ENCODE data around the gene OR2AT4. TPM values are rescaled to one million over a fixed set of nuclear protein-coding genes. Genes with fewer than 3 reads are reported as not detected.
A peak's percentile ranks its signal among the peaks of the same experiment; 100 is the strongest.
"Not testable (repeated sequence)": the region's sequence is repeated elsewhere in the genome, so short reads cannot be mapped to it uniquely, and the experiment has no call there.

The OR2AT4 gene
- total RNA-seq, 6 donors from 2014 or later, result not detected

DNA sequence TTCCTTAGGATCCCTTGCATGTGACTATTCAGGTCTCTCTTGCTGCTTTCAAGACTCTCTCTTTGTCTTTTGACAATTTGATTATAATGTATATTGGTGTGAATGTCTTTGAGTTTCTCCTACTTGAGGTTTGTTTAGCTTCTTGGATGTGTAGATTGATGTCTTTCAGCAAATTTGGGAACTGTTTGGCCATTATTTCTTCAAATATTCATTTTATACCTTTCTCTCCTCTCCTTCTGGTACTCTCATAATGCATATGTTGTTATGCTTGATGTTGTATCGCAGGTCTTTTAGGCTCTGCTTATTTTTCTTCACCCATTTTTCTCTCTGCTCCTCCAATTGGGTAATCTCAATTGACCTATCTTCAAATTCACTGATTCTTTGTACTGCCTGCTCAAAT is 44.2 kb downstream of the OR2AT4 start:
- Histone ChIP-seq H3K27ac (no peak overlapping the region), H3K4me1 (no peaks in the 10 kb centered on the region), H3K36me3 (no peaks in the 10 kb centered on the region), H3K4me3 (no peak overlapping the region), H3K9me3 (peaks cover 0 to 6% (median 2%) of the 10 kb centered on the region in 4 donors), H3K27me3 (no peaks in the 10 kb centered on the region)
- no peak for ATAC-seq (ENCODE audit: low FRiP score in 2 of 2)
- DNase-seq, result no peak
- WGBS, 2 donors, result 49 to 95% methylated on average over 1 of the region's 1 CpG
- TF ChIP-seq, protein P1, sequence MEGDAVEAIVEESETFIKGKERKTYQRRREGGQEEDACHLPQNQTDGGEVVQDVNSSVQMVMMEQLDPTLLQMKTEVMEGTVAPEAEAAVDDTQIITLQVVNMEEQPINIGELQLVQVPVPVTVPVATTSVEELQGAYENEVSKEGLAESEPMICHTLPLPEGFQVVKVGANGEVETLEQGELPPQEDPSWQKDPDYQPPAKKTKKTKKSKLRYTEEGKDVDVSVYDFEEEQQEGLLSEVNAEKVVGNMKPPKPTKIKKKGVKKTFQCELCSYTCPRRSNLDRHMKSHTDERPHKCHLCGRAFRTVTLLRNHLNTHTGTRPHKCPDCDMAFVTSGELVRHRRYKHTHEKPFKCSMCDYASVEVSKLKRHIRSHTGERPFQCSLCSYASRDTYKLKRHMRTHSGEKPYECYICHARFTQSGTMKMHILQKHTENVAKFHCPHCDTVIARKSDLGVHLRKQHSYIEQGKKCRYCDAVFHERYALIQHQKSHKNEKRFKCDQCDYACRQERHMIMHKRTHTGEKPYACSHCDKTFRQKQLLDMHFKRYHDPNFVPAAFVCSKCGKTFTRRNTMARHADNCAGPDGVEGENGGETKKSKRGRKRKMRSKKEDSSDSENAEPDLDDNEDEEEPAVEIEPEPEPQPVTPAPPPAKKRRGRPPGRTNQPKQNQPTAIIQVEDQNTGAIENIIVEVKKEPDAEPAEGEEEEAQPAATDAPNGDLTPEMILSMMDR (IDR thresholded peaks at IDR 0.05), result no peak
- TF ChIP-seq POLR2A (IDR thresholded peaks at IDR 0.05) (no peak), POLR2AphosphoS5 (IDR thresholded peaks at IDR 0.05) (no peak), EP300 (IDR thresholded peaks at IDR 0.05) (no peak)

DNA sequence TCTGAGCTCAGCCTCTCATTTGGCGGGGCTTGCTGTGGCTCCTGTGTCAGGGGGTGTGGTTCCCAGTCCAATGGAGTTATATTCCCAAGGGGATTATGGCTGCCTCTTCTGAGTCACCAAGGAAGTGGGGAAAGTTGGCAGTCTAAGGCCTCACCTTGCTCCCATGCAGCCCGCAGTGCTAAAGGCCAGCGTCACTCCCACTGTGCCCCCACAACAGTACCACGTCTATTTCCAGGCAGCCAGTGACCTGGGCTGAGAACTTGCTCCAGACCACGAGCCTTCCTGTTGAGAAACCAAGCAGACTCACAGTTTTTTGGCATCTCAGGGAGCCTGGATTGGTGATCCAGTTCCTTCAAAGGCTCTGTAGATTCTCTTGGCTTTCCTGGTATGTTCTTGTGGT is 45.6 kb downstream of the OR2AT4 start:
- Histone ChIP-seq H3K4me3 (no peak overlapping the region), H3K27ac (no peak overlapping the region), H3K4me1 (no peaks in the 10 kb centered on the region), H3K27me3 (no peaks in the 10 kb centered on the region), H3K9me3 (peaks cover 0 to 6% (median 2%) of the 10 kb centered on the region in 4 donors), H3K36me3 (no peaks in the 10 kb centered on the region)
- ATAC-seq (ENCODE audit: low FRiP score in 2 of 2), result no peak
- TF ChIP-seq, protein P1 (IDR thresholded peaks at IDR 0.05), result no peak
- TF ChIP-seq POLR2AphosphoS5 (IDR thresholded peaks at IDR 0.05) (no peak), POLR2A (IDR thresholded peaks at IDR 0.05) (no peak), EP300 (IDR thresholded peaks at IDR 0.05) (no peak)
- DNase-seq, result no peak
- WGBS, 2 donors, result 68 to 77% methylated on average over 5 of the region's 5 CpGs

DNA sequence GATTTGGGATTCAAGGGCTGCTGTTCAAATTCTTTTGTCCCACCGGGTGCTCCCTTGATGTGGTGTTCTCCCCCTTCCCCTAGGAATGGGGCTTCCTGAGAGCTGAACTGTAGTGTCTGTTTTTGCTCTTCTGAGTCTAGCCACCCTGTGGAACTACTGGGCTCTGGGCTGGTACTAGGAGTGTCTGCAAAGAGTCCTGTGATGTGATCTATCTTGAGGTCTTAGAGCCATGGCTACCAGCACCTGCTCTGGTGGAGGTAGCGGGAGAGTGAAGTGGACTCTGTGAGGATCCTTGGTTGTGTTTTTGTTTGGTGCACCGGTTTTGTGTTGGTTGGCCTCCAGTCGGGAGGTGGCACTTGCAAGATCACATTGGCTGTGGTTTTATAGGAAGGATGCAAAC is 46.2 kb downstream of the OR2AT4 start:
- Histone ChIP-seq H3K36me3 (no peaks in the 10 kb centered on the region), H3K4me1 (no peaks in the 10 kb centered on the region), H3K27ac (no peak overlapping the region), H3K4me3 (no peak overlapping the region), H3K27me3 (no peaks in the 10 kb centered on the region), H3K9me3 (peaks cover 0 to 6% (median 2%) of the 10 kb centered on the region in 4 donors)
- WGBS, 2 donors, result 89 to 94% methylated on average over 4 of the region's 4 CpGs
- TF ChIP-seq POLR2A (IDR thresholded peaks at IDR 0.05) (no peak), POLR2AphosphoS5 (IDR thresholded peaks at IDR 0.05) (no peak), EP300 (IDR thresholded peaks at IDR 0.05) (no peak)
- TF ChIP-seq, protein P1 (IDR thresholded peaks at IDR 0.05), result no peak
- DNase-seq, result no peak
- ATAC-seq (ENCODE audit: low FRiP score in 2 of 2), result no peak

DNA sequence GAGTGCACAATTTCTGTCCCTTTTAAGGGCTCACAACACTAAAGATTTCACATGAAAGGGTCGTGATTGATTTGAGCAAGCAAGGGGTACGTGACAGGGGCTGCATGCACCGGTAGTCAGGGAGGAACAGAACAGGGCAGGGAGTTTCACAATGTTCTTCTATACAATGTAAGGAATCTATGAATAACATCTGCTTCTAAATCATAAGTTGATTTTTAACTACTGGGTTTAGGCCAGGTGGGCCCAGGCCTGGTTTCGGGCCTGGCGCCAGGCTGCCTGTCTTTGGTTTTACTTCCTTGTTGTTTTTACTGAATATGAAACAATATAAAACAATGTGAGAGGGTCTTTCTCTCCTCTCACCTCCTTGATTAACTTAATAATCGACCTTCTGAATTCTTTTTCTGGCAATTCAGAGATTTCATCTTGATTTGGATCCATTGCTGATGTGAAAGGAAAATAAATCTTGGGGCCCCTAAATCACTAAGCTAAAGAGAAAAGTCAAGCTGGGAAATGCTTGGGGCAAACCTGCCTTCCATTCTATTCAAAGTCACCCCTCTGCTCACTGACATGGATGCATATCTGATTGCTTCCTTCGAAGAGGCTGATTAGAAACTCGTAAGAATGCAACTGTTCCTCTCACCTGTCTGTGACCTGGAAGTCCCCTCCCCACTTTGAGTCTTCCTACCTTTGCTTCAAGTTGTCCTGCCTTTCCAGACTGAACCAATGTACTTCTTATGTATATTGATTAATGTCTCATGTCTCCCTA is 47.0 kb downstream of the OR2AT4 start:
- ATAC-seq (ENCODE audit: low FRiP score in 2 of 2); H3K27ac ChIP-seq; H3K27me3 ChIP-seq; H3K4me3 ChIP-seq; H3K4me1 ChIP-seq; H3K9me3 ChIP-seq; H3K36me3 ChIP-seq: not testable (repeated sequence)
- peak in 1 of 2 donors; percentile 25 for DNase-seq
- 71 to 83% methylated on average over 8 of the region's 8 CpGs for WGBS, 2 donors

DNA sequence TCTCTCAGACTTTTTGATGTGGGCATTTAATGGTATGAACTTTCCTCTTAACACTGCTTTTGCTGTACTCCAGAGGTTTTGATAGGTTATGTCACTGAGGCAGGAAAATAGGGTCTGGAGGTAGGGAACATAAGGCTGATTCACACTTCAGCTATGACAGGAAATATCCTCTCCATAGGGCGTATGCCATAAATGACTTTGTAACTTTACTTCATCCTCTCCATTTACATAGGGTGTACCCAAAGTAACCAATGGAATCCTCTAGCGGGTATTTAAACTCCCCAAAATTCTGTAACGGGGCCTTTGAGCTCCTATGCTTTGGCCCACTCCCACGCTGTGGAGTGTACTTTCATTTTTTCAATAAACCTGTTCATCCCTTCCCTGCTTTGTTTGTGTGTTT is 49.5 kb downstream of the OR2AT4 start:
- no peak for ATAC-seq (ENCODE audit: low FRiP score in 2 of 2)
- WGBS, 2 donors, result 89 to 90% methylated on average over 4 of the region's 4 CpGs
- no peak for DNase-seq

DNA sequence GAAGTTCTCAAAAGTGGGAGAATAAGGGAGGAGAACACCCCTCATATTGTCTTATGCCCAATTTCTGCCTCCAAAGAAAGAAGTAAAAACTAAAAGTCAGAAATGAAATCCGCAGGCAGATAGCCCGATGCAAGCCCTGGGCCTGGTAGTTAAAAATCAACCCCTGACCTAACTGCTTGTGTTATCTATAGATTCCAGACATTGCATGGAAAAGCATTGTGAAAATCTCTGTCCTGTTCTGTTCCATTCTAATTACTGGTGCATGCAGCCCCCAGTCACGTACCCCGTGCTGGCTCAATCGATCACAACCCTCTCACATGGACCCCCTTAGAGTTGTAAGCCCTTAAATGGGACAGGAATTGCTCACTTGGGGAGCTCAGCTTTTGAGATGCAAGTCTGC is 50.0 kb downstream of the OR2AT4 start:
- ATAC-seq (ENCODE audit: low FRiP score in 2 of 2); H3K27ac ChIP-seq; DNase-seq; H3K9me3 ChIP-seq; H3K4me1 ChIP-seq; H3K36me3 ChIP-seq; H3K27me3 ChIP-seq; H3K4me3 ChIP-seq: not testable (repeated sequence)
- 83 to 84% methylated on average over 5 of the region's 5 CpGs for WGBS, 2 donors

More for the DNA sequence above, 49.5 kb downstream of the OR2AT4 start:
- no peak overlapping the region for H3K27ac ChIP-seq
- H3K9me3 ChIP-seq, result no peaks in the 10 kb centered on the region
- H3K4me3 ChIP-seq, result no peak overlapping the region
- H3K36me3 ChIP-seq, result no peaks in the 10 kb centered on the region
- H3K4me1 ChIP-seq, result no peaks in the 10 kb centered on the region
- no peak for TF ChIP-seq POLR2A (IDR thresholded peaks at IDR 0.05)
- TF ChIP-seq POLR2AphosphoS5 (IDR thresholded peaks at IDR 0.05), result no peak
- TF ChIP-seq, protein P1 (IDR thresholded peaks at IDR 0.05), result no peak
- no peak for TF ChIP-seq EP300 (IDR thresholded peaks at IDR 0.05)
- H3K27me3 ChIP-seq, result no peaks in the 10 kb centered on the region

DNA sequence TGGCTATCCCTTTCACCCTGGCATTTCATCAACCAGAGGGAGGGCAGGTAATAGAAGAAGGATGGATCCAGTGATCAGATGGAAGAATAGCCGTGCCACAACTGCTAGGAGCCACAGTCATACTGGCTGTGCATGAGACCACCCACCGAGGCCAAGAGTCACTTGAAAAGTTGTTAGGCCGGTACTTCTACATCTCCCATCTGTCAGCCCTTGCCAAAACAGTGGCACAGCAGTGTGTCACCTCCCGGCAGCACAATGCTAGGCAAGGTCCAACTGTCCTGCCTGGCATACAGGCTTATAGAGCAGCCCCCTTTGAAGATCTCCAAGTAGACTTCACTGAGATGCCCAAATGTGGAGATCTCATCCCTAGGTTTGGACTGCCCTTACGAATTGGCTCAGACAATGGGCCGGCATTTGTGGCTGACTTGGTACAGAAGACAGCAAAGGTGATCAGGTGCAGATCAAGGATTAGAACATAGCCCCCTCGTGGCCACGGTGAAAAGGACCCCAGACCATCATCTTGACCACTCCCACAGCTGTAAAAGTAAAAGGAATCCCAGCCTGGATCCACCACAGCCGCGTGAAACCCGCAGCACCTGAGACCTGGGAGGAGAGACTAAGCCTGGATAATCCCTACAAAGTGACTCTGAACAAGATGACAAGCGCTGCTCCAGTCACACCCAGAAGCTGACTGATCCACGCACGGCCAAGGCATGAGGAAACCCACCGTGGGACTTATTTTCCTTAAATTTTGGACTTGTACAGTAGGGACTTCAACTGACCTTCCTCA is 52.1 kb downstream of the OR2AT4 start:
- H3K4me3 ChIP-seq; ATAC-seq (ENCODE audit: low FRiP score in 2 of 2); H3K9me3 ChIP-seq; H3K27ac ChIP-seq; H3K27me3 ChIP-seq; DNase-seq; H3K36me3 ChIP-seq; H3K4me1 ChIP-seq: not testable (repeated sequence)
- WGBS, 2 donors, result 82 to 88% methylated on average over 11 to 15 of the region's 15 CpGs

DNA sequence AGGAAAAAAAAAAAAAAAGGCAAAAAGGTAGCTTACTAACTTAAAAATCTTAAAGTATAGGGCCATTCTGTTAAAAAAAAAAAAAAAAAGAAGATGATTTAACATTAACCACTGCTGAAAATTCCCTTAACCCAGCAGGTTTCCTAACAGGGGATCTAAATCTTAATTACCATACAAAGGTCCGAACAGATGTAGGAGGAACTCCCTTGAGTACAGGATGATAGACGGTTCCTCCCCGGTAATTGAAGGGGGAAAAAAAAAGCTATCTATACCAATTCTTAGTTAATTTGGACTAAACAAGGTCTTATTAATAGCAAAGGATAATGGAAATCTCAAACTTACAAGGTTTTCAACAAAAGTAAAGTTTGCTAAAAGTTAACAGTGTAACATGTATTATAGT is 54.9 kb downstream of the OR2AT4 start:
- H3K4me1 ChIP-seq; H3K4me3 ChIP-seq; H3K27ac ChIP-seq; H3K36me3 ChIP-seq; H3K9me3 ChIP-seq; DNase-seq; H3K27me3 ChIP-seq; ATAC-seq (ENCODE audit: low FRiP score in 2 of 2): not testable (repeated sequence)
- 59 to 71% methylated on average over 3 of the region's 3 CpGs for WGBS, 2 donors

Measured in upper lobe of left lung (tissue), 6 donors.